Chondrocyte (in vitro differentiated cells): ENCODE results near the gene PIK3R3. TPM values are rescaled to one million over a fixed set of nuclear protein-coding genes. Genes with fewer than 3 reads are reported as not detected.

Source experiments
- DNase-seq: peaks from one replicate; pipeline ENCODE4 v3.0.0; 2021; ENCODE audit warnings: mixed read lengths, low spot score
- H3K27ac Mint-ChIP-seq: one replicate; pipeline ENCODE4 v1.8.0; 2021; ENCODE audit warnings: mild to moderate bottlenecking, moderate library complexity, mixed read lengths; ENCODE audit not compliant: unreplicated experiment
- H3K27me3 Mint-ChIP-seq: 2 replicates; pipeline ENCODE4 v1.8.0; 2021; ENCODE audit warnings: low read depth, mixed read lengths
- H3K36me3 Mint-ChIP-seq: 2 replicates; pipeline ENCODE4 v1.8.0; 2021; ENCODE audit warnings: low read depth, mixed read lengths
- H3K4me1 Mint-ChIP-seq: 2 replicates; pipeline ENCODE4 v1.8.0; 2021; ENCODE audit warnings: low read depth, mild to moderate bottlenecking, mixed read lengths
- H3K4me3 Mint-ChIP-seq: one replicate; pipeline ENCODE4 v1.8.0; 2021; ENCODE audit warnings: mild to moderate bottlenecking, moderate library complexity, mixed read lengths; ENCODE audit not compliant: unreplicated experiment
- H3K9me3 Mint-ChIP-seq: 2 replicates; pipeline ENCODE4 v1.8.0; 2021; ENCODE audit warnings: low read depth, mixed read lengths
- total RNA-seq: library from RNA; stranded (reverse); gene quantifications from 3 replicates; pipeline ENCODE4 v1.2.1, GENCODE V29; 2021
- TF ChIP-seq, protein P1 (sequence below): fragments of 200-600 bp; sonication (generic); IDR thresholded peaks from 2 replicates; pipeline ENCODE4 v1.5.0; 2021; ENCODE audit warnings: antibody characterized with exemption, mild to moderate bottlenecking, moderate library complexity

The PIK3R3 gene
- total RNA-seq, 1 donor from 2014 or later = 23.4 TPM

DNA sequence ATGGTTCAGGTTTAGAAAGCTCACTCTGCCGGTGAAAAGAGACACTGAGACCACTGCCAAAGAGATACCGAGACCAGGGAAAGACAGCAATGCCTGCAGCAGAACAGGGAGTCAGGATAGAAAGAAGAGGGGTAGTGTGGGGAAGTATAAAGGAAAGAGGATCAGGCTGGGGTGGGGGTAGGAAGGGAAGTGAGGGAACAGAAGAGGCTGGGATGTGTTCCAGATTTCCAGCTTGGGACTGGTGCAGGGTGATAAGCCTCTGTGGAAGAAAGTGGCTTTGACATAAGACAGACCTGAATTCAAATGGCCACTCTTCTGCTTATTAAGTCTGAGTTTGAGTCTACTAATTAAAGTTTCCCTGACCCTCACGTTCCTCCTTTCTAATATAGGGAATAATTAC is 105.9 kb downstream of the PIK3R3 start:
- no peaks in the 10 kb centered on the region for H3K4me1 Mint-ChIP-seq
- H3K27me3 Mint-ChIP-seq = no peaks in the 10 kb centered on the region
- no peaks in the 10 kb centered on the region for H3K9me3 Mint-ChIP-seq
- no peak overlapping the region for H3K27ac Mint-ChIP-seq
- no peak overlapping the region for H3K4me3 Mint-ChIP-seq
- TF ChIP-seq, protein P1, sequence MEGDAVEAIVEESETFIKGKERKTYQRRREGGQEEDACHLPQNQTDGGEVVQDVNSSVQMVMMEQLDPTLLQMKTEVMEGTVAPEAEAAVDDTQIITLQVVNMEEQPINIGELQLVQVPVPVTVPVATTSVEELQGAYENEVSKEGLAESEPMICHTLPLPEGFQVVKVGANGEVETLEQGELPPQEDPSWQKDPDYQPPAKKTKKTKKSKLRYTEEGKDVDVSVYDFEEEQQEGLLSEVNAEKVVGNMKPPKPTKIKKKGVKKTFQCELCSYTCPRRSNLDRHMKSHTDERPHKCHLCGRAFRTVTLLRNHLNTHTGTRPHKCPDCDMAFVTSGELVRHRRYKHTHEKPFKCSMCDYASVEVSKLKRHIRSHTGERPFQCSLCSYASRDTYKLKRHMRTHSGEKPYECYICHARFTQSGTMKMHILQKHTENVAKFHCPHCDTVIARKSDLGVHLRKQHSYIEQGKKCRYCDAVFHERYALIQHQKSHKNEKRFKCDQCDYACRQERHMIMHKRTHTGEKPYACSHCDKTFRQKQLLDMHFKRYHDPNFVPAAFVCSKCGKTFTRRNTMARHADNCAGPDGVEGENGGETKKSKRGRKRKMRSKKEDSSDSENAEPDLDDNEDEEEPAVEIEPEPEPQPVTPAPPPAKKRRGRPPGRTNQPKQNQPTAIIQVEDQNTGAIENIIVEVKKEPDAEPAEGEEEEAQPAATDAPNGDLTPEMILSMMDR = no peak
- no peak for DNase-seq
- H3K36me3 Mint-ChIP-seq = peaks cover 17% of the 10 kb centered on the region

DNA sequence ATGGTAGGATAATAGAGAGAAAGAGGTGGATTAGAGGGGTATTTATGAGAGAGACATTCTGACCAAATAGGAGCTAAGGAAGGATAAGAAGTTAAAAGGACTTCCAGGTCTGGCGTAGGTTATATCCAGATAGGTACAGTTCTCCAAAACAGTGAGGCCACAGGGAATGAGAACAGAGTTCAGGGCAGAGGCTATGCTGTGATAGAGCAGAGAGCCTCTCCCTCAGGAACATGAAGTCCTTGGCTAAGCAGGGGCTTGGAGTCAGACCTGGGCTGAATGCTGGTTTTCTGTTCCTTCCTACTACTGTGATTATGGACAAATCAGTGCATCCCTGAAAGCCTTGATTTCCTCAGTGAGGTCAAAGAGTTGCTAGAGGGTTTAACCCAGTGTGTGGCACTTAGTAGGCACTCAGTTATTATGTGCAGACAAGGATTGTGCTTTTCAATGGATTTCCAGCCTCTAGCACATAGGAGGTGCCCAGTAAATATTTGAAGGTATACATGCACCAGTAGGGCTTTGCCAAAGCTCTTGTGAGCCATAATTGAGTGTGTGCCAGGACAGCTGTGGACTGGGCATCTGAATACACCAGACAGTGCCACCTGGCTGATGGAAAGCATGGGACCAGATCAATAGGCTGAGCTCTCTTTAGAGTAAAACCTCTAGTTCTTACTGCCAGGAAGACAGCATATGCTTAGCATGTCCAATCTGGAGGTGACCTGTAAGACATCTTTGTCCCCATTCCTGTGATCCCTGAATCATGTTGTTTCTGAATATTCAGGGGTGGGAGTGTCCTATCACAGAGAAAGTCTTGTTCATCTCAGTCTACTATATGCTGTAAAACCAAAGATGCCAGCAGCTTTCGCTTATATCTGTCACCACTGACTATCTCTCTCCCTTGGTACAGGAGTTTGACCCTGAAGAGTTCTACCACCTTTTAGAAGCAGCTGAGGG is 111.1 kb downstream of the PIK3R3 start:
- H3K9me3 Mint-ChIP-seq = no peaks in the 10 kb centered on the region
- H3K4me1 Mint-ChIP-seq = no peaks in the 10 kb centered on the region
- H3K36me3 Mint-ChIP-seq = peaks cover 11% of the 10 kb centered on the region
- no peaks in the 10 kb centered on the region for H3K27me3 Mint-ChIP-seq
- no peak overlapping the region for H3K4me3 Mint-ChIP-seq
- no peak overlapping the region for H3K27ac Mint-ChIP-seq
- no peak for DNase-seq
- TF ChIP-seq, protein P1 = no peak

DNA sequence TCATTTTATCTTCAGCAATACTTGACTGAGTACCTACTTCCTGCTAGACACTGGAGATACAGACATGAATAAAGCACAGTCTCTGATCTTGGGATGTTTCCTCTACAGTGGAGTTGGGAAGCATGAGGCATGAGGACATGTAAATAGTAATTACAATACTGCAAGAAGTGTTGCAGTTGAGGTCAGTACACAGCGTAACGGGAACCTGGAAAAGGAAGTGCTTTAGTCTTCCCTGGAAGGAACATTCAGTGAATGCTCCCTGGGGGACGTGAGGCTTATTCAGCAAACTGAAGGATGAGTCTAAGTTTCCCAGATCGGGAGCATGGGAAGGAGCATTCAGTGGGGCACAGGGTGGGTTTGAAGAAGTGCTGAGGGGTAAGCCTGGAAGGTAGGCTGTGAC is 112.4 kb downstream of the PIK3R3 start:
- H3K9me3 Mint-ChIP-seq = no peaks in the 10 kb centered on the region
- DNase-seq = no peak
- no peaks in the 10 kb centered on the region for H3K27me3 Mint-ChIP-seq
- H3K36me3 Mint-ChIP-seq = peaks cover 9% of the 10 kb centered on the region
- H3K4me3 Mint-ChIP-seq = no peak overlapping the region
- no peaks in the 10 kb centered on the region for H3K4me1 Mint-ChIP-seq
- H3K27ac Mint-ChIP-seq = no peak overlapping the region
- TF ChIP-seq, protein P1 = no peak

DNA sequence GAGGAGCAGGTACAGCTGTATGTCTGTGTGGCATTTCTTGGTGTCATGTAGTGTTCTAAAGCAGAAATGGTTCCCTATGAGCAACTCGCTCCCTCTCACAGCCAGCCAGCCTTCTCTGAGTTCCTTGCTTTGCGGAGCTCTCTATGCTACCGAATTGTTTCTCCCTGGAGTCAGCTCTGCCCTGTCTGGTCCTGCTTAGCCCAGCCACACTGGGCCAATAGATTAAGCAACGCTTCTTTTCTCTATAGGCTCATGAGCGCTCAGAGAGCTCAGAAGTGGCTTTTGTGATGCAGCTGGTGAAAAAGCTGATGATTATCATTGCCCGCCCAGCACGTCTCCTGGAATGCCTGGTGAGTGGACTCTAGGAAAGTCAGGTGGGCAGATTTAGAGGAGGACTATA is 113.1 kb downstream of the PIK3R3 start:
- no peaks in the 10 kb centered on the region for H3K27me3 Mint-ChIP-seq
- DNase-seq = no peak
- TF ChIP-seq, protein P1 = no peak
- H3K36me3 Mint-ChIP-seq = peaks cover 8% of the 10 kb centered on the region
- no peaks in the 10 kb centered on the region for H3K4me1 Mint-ChIP-seq
- no peak overlapping the region for H3K27ac Mint-ChIP-seq
- H3K9me3 Mint-ChIP-seq = no peaks in the 10 kb centered on the region
- no peak overlapping the region for H3K4me3 Mint-ChIP-seq

DNA sequence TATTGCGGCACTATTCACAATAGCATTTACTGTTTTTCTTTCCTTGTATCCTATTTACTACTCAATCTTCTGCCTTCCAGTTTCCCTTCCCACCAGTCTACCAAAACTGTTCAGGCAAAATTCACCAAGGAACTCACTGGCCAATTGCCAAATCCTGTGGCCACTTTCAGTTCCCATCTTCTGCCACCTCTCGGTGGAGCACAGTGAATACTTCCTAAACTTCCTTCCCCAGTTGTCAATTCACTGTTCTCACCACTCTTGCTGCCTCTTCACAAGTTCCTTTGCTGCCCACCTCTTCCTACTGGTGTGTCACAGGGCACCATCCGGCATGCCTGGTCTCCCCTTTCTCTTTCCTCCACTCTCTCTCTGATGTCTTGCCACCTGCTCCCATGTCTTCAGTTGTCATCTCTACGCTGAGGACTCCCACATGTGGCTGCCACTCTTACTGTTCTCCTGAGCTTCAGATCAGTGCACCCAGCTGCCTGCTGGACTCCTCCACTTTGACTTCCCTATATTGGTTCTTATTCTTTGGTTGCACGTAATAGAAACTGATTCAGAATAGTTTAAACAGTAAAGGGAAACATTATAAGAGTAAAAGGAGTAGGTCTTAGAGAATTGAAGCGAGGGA is 114.4 kb downstream of the PIK3R3 start:
- no peaks in the 10 kb centered on the region for H3K9me3 Mint-ChIP-seq
- H3K27ac Mint-ChIP-seq = no peak overlapping the region
- TF ChIP-seq, protein P1 = no peak
- no peaks in the 10 kb centered on the region for H3K4me1 Mint-ChIP-seq
- DNase-seq = no peak
- H3K27me3 Mint-ChIP-seq = no peaks in the 10 kb centered on the region
- no peak overlapping the region for H3K4me3 Mint-ChIP-seq
- peaks cover 2% of the 10 kb centered on the region for H3K36me3 Mint-ChIP-seq
